K562 (cell line): ENCODE data around the gene CFAP53. TPM values are rescaled to one million over a fixed set of nuclear protein-coding genes. Genes with fewer than 3 reads are reported as not detected.

Source experiments
- MGA ChIP-seq: fragments of 450-650 bp; IDR thresholded peaks from 2 replicates; pipeline ENCODE4 v1.6.1; 2016; ENCODE audit warnings: mild to moderate bottlenecking, moderate library complexity
- ZNF212 ChIP-seq: fragments of 450-650 bp; formaldehyde crosslinking; IDR thresholded peaks from 2 replicates; pipeline ENCODE4 v1.4.0; 2020; ENCODE audit warnings: mild to moderate bottlenecking
- polyA plus RNA-seq, 8 experiments: library from polyadenylated mRNA; depleted of rRNA in 4 of 8; stranded (reverse) in 5 of 8; unstranded in 3 of 8; fragments of >200 nt; fragmentation: Nextera tagmentation in 2 of 8; fragmentation: Illumina TruSeq in 1 of 8; extraction: Ambion mirVana in 2 of 8; extraction: Trizol in 1 of 8; gene quantifications; 2 replicates each; pipeline versions ENCODE4 v1.2.1 to v1.2.3, GENCODE V29; 2011 to 2014; ENCODE audit warnings: inconsistent platforms in 1 of 8, missing spikeins in 1 of 8
- total RNA-seq, 7 experiments: library from RNA; depleted of rRNA in 6 of 7; stranded (reverse); fragments of >200 nt in 6 of 7; fragmentation: Illumina TruSeq in 2 of 7; extraction: Trizol in 2 of 7; gene quantifications; 2 replicates each; pipeline versions ENCODE4 v1.2.1 to v1.2.3, GENCODE V29; 2011 to 2021; ENCODE audit warnings: low replicate concordance in 1 of 7

CFAP53 gene
- total and polyA plus RNA-seq, 9 of the 15 experiments (the other 6 are each of a cell fraction or from before 2014, with no cell fraction given): 0.21 to 1.9 (median 1.2) TPM

GRCh38 chr18:50287441-50288347, 21.4 kb upstream of the CFAP53 start, which contains the start of gene CXXC1 (continued):
- TF ChIP-seq MGA: peak; percentile 92
- no peak for TF ChIP-seq ZNF212 (CRISPR knock-in tag)
